Transverse colon (tissue), 4 donors: ENCODE results near the gene RACGAP1.

Experiments used
- EP300 ChIP-seq: sonication (generic); formaldehyde crosslinking; IDR thresholded peaks from one replicate; pipeline ENCODE4 v1.6.1; 2017; ENCODE audit warnings: antibody characterized with exemption, low read depth
- POLR2A ChIP-seq: fragments of 450-650 bp; IDR thresholded peaks from one replicate; pipeline ENCODE4 v1.6.1; 2016; ENCODE audit warnings: antibody characterized with exemption, mild to moderate bottlenecking, moderate library complexity
- POLR2AphosphoS5 ChIP-seq, 3 donors: sonication (generic); formaldehyde crosslinking; IDR thresholded peaks; one replicate each; pipeline ENCODE4 v1.6.1; 2016; ENCODE audit warnings: antibody characterized with exemption in 3 of 3
- TF ChIP-seq, protein P1 (sequence below), 5 experiments: fragments of 200-600 bp in 3 of 5; fragments of 450-650 bp in 2 of 5; sonication (generic) in 3 of 5; IDR thresholded peaks; 1 replicate in 2 of 5; 2 replicates in 3 of 5; pipeline ENCODE4 v1.5.1; 2016 to 2017; ENCODE audit warnings: antibody characterized with exemption in 5 of 5, inconsistent platforms in 3 of 5, mild to moderate bottlenecking in 2 of 5, moderate library complexity in 1 of 5

DNA sequence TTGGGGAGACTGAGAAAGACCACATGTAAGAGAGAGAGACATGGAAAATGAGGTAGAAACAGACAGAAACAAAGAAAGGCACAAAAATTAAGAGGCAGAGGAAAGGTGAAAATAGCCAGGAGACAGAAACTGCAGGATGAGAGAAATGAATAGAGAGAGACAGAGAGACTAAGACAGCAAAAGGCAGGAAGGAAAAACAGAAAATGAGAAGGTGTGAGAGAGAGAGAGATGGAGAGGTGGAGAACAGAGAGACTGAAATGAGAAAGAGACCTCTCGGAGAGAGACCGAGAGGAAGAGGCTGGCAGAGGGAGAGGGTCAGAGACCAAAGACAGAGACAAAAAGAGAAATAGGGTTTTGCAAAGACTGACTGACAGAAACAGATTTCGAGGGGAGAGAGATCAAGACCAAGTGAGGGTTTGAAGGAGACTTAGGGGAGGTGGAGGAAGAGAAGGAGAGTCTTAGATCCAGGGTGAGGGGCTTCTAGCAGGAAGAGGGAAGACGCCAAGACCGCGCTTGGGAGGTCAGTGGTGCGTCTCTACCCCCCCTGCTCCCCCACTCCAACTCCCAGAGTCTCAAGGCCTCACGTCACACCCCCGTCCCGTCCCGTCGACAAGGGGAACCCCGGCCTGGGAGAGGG, 64.7 kb downstream of the RACGAP1 start:
- TF ChIP-seq POLR2AphosphoS5 (IDR thresholded peaks at IDR 0.05) (no peak), POLR2A (no peak), EP300 (no peak)
- TF ChIP-seq, protein P1, sequence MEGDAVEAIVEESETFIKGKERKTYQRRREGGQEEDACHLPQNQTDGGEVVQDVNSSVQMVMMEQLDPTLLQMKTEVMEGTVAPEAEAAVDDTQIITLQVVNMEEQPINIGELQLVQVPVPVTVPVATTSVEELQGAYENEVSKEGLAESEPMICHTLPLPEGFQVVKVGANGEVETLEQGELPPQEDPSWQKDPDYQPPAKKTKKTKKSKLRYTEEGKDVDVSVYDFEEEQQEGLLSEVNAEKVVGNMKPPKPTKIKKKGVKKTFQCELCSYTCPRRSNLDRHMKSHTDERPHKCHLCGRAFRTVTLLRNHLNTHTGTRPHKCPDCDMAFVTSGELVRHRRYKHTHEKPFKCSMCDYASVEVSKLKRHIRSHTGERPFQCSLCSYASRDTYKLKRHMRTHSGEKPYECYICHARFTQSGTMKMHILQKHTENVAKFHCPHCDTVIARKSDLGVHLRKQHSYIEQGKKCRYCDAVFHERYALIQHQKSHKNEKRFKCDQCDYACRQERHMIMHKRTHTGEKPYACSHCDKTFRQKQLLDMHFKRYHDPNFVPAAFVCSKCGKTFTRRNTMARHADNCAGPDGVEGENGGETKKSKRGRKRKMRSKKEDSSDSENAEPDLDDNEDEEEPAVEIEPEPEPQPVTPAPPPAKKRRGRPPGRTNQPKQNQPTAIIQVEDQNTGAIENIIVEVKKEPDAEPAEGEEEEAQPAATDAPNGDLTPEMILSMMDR (IDR thresholded peaks at IDR 0.05): no peak
